ENCODE results near the gene KHK.

The KHK gene

DNA sequence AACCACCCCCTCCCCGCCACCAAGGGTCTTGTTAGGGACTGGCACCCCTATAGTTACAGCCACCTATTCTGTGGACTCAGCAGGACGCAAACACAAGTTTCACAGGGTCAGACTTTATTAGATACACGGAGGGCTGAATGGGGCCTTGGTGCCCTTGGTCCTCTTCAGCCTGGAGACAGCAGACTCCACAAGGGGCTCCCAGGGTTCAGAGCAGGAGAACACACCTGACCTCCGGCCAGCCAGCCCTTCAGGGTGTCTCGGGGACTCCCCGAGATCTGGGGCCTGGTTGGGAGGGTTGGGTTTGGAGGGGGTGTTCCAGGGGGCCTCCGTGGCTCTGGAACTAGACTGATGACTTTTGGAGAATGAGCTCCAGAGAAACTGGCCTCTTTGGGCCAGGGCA is 50.2 kb downstream of the KHK start:
- no peak for TF ChIP-seq CTCF (IDR thresholded peaks at IDR 0.05; ENCODE audit: low read depth, low read length)
- no peak for DNase-seq (ENCODE audit: low read depth in 2 of 2)
- no peak overlapping the region for H3K4me3 ChIP-seq (replicated peaks in 1 of 2; ENCODE audit: low read depth in 2 of 2, low read length in 2 of 2)

- no peak overlapping the region for H3K4me3 ChIP-seq (replicated peaks in 1 of 2; ENCODE audit: low read depth in 2 of 2, low read length in 2 of 2)
- no peak for TF ChIP-seq CTCF (IDR thresholded peaks at IDR 0.05; ENCODE audit: low read depth, low read length)
- DNase-seq (ENCODE audit: low read depth in 2 of 2), result no peak
Observed at GRCh38 chr2:27137322-27137935, 50.9 kb downstream of the KHK start.

DNA sequence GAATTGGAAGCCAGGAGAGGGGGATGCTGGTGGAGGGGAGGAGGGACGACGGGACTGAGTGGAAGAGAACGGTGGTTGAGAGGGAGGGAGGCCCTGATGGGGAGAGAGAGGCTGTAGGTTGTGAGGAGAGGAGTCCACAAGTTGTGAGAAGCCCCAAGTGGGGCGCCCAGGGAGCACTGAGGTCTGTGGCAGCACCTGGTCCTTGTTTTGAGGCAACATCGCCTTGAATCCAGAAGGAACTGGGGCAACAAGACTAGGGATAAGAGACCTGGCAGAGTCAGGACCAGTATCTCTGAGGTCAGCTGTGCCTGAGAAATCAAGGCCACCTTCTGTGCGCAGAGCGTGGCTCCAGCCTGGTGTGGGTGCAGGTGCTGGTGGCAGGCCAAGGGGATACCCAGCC is 51.5 kb downstream of the KHK start:
- DNase-seq (ENCODE audit: low read depth in 2 of 2), result no peak
- no peak overlapping the region for H3K4me3 ChIP-seq (replicated peaks in 1 of 2; ENCODE audit: low read depth in 2 of 2, low read length in 2 of 2)
- TF ChIP-seq CTCF (IDR thresholded peaks at IDR 0.05; ENCODE audit: low read depth, low read length), result no peak

GRCh38 chr2:27139310-27139709 is 52.7 kb downstream of the KHK start, which contains the start of gene PRR30:
TSS of gene PRR30 (minus strand) at chr2:27139410. CDS start at chr2:27138329, 1,081 bp downstream.
- no peak for TF ChIP-seq CTCF (IDR thresholded peaks at IDR 0.05; ENCODE audit: low read depth, low read length)
- no peak within 1 kb of the TSS for H3K4me3 ChIP-seq (replicated peaks in 1 of 2; ENCODE audit: low read depth in 2 of 2, low read length in 2 of 2)
- DNase-seq (ENCODE audit: low read depth in 2 of 2), result no peak

GRCh38 chr2:27143285-27143684 is 56.7 kb downstream of the KHK start:
- no peak for DNase-seq (ENCODE audit: low read depth in 2 of 2)
- no peak overlapping the region for H3K4me3 ChIP-seq (replicated peaks in 1 of 2; ENCODE audit: low read depth in 2 of 2, low read length in 2 of 2)
- TF ChIP-seq CTCF (IDR thresholded peaks at IDR 0.05; ENCODE audit: low read depth, low read length), result no peak

- H3K4me3 ChIP-seq (replicated peaks in 1 of 2; ENCODE audit: low read depth in 2 of 2, low read length in 2 of 2), result no peak overlapping the region
- no peak for TF ChIP-seq CTCF (IDR thresholded peaks at IDR 0.05; ENCODE audit: low read depth, low read length)
- no peak for DNase-seq (ENCODE audit: low read depth in 2 of 2)
Observed at GRCh38 chr2:27145682-27146081, 59.1 kb downstream of the KHK start.

DNA sequence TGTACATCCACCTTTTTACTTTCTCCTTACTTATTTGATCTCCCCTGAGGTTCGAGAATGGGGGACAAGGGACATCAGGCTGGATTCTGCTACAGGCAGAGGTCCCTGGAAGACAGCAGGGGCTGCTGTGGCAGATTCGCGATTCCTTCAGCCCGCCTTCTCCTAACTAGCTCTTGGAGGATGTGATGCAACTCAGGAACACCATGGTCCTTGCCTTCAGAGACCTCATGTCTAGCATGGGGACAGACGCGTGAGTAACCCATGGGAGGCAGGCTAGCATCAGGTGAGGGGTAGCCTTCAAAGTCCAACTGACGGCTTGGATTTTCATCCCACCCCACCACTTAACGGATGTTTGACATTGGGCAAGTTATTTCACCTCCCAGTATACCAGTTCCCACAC is 61.4 kb downstream of the KHK start:
- TF ChIP-seq CTCF (IDR thresholded peaks at IDR 0.05; ENCODE audit: low read depth, low read length), result no peak
- no peak for DNase-seq (ENCODE audit: low read depth in 2 of 2)
- H3K4me3 ChIP-seq (replicated peaks in 1 of 2; ENCODE audit: low read depth in 2 of 2, low read length in 2 of 2), result no peak overlapping the region

Data from cardiac fibroblast (primary cell).